Ishikawa (cell line): ENCODE data around the gene MYLIP.

Experiments used
- CEBPB ChIP-seq: IDR thresholded peaks from 2 replicates; pipeline ENCODE4 v1.6.1; 2012
- EGR1 ChIP-seq: IDR thresholded peaks from 2 replicates; pipeline ENCODE4 v1.6.1; 2012
- MAX ChIP-seq: IDR thresholded peaks from 2 replicates; pipeline ENCODE4 v1.6.1; 2012
- NFIC ChIP-seq: IDR thresholded peaks from 2 replicates; pipeline ENCODE4 v1.6.1; 2012
- TAF1 ChIP-seq: IDR thresholded peaks from 2 replicates; pipeline ENCODE4 v1.6.1; 2012; ENCODE audit warnings: low read depth, mild to moderate bottlenecking
- YY1 ChIP-seq: IDR thresholded peaks from 2 replicates; pipeline ENCODE4 v1.6.1; 2012; ENCODE audit warnings: low read depth
- TF ChIP-seq, protein P1 (sequence below): IDR thresholded peaks from 2 replicates; pipeline ENCODE4 v1.6.1; 2012; ENCODE audit warnings: low read depth, mild to moderate bottlenecking
- TF ChIP-seq, protein P2 (sequence below): IDR thresholded peaks from 2 replicates; pipeline ENCODE4 v1.6.1; 2012

DNA sequence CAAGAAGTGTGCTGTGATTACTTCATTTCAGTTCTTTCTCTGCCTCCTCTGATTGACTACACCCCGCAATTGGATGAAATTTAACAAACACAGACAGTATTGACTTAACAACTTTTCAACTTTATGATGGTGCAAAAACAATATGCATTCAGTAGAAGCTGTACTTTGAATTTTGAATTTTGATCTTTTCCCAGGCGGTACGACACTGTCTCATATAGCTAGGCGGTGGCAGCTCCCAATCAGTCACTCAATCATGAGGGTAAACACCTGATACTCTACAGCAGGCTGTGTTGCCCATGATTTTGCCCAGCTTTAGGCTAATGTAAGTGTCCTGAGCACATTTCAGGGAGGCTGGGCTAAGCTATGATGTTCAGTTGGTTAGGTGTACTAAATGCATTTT is 47.6 kb upstream of the MYLIP start:
- TF ChIP-seq, protein P1, sequence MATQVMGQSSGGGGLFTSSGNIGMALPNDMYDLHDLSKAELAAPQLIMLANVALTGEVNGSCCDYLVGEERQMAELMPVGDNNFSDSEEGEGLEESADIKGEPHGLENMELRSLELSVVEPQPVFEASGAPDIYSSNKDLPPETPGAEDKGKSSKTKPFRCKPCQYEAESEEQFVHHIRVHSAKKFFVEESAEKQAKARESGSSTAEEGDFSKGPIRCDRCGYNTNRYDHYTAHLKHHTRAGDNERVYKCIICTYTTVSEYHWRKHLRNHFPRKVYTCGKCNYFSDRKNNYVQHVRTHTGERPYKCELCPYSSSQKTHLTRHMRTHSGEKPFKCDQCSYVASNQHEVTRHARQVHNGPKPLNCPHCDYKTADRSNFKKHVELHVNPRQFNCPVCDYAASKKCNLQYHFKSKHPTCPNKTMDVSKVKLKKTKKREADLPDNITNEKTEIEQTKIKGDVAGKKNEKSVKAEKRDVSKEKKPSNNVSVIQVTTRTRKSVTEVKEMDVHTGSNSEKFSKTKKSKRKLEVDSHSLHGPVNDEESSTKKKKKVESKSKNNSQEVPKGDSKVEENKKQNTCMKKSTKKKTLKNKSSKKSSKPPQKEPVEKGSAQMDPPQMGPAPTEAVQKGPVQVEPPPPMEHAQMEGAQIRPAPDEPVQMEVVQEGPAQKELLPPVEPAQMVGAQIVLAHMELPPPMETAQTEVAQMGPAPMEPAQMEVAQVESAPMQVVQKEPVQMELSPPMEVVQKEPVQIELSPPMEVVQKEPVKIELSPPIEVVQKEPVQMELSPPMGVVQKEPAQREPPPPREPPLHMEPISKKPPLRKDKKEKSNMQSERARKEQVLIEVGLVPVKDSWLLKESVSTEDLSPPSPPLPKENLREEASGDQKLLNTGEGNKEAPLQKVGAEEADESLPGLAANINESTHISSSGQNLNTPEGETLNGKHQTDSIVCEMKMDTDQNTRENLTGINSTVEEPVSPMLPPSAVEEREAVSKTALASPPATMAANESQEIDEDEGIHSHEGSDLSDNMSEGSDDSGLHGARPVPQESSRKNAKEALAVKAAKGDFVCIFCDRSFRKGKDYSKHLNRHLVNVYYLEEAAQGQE, result no peak
- TF ChIP-seq MAX, result no peak
- TF ChIP-seq CEBPB, result no peak
- TF ChIP-seq TAF1, result no peak
- no peak for TF ChIP-seq YY1
- TF ChIP-seq, protein P2, sequence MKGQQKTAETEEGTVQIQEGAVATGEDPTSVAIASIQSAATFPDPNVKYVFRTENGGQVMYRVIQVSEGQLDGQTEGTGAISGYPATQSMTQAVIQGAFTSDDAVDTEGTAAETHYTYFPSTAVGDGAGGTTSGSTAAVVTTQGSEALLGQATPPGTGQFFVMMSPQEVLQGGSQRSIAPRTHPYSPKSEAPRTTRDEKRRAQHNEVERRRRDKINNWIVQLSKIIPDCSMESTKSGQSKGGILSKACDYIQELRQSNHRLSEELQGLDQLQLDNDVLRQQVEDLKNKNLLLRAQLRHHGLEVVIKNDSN, result no peak
- no peak for TF ChIP-seq EGR1
- TF ChIP-seq NFIC, result no peak
